ENCODE data around the gene ZCCHC13. TPM values are rescaled to one million over a fixed set of nuclear protein-coding genes. Genes with fewer than 3 reads are reported as not detected.

ZCCHC13 gene
- total RNA-seq, 6 donors from 2014 or later = not detected

DNA sequence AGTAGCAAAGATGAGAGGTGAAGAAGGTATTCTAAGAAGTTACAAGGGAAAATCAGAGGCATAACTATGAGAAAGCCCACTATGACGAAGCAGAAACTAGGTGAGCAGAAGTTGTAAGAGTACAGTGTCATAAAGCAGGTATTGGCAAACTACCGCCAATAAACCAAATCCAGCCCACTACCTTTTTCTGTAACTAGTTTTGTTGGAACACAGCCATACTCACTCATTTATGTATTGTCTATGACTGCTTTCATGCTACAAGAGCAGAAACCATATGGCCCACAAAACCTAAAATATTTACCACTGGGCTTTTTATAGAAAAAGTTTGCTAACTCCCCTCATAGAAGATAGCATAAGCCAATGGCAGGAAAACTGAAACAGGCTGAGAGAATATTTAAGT, 31.8 kb upstream of the ZCCHC13 start:
- H3K27ac ChIP-seq = no peak overlapping the region
- H3K4me1 ChIP-seq = no peaks in the 10 kb centered on the region
- DNase-seq (no peak), ATAC-seq (ENCODE audit: low FRiP score in 2 of 2) (no peak)
- H3K4me3 ChIP-seq = no peak overlapping the region
- H3K27me3 ChIP-seq = no peaks in the 10 kb centered on the region
- no peaks in the 10 kb centered on the region for H3K9me3 ChIP-seq
- TF ChIP-seq POLR2AphosphoS5 (IDR thresholded peaks at IDR 0.05) (no peak), EP300 (IDR thresholded peaks at IDR 0.05) (no peak), POLR2A (IDR thresholded peaks at IDR 0.05) (no peak)
- TF ChIP-seq, protein P1, sequence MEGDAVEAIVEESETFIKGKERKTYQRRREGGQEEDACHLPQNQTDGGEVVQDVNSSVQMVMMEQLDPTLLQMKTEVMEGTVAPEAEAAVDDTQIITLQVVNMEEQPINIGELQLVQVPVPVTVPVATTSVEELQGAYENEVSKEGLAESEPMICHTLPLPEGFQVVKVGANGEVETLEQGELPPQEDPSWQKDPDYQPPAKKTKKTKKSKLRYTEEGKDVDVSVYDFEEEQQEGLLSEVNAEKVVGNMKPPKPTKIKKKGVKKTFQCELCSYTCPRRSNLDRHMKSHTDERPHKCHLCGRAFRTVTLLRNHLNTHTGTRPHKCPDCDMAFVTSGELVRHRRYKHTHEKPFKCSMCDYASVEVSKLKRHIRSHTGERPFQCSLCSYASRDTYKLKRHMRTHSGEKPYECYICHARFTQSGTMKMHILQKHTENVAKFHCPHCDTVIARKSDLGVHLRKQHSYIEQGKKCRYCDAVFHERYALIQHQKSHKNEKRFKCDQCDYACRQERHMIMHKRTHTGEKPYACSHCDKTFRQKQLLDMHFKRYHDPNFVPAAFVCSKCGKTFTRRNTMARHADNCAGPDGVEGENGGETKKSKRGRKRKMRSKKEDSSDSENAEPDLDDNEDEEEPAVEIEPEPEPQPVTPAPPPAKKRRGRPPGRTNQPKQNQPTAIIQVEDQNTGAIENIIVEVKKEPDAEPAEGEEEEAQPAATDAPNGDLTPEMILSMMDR (IDR thresholded peaks at IDR 0.05) = no peak
- peaks cover 0 to 39% (median 10%) of the 10 kb centered on the region in 4 donors for H3K36me3 ChIP-seq
- WGBS, 2 donors = 70 to 76% methylated on average over 2 of the region's 2 CpGs

DNA sequence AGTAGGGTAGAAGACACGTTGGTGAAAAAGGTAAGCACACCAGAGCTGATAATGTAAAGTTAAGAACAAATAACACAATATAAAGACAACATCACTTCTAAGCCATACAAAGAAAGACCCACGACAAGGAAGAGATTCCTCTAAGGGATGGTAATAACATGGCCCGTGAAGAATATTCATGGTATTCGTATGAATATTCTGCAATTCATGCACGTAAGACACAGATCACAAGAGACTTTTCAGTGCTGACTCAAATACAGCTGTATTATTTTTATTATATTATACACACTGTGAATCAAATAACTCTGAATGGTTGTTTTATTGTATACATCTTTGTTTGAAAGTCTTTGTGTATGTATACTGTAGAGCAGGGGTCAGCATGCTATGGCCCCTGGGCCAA, 29.5 kb upstream of the ZCCHC13 start:
- 74 to 91% methylated on average over 5 of the region's 5 CpGs for WGBS, 2 donors
- DNase-seq = no peak
- H3K36me3 ChIP-seq = peaks cover 0 to 56% (median 15%) of the 10 kb centered on the region in 4 donors
- no peaks in the 10 kb centered on the region for H3K4me1 ChIP-seq
- no peak overlapping the region for H3K4me3 ChIP-seq
- TF ChIP-seq EP300 (IDR thresholded peaks at IDR 0.05) (no peak), POLR2AphosphoS5 (IDR thresholded peaks at IDR 0.05) (no peak), POLR2A (IDR thresholded peaks at IDR 0.05) (no peak)
- TF ChIP-seq, protein P1 (IDR thresholded peaks at IDR 0.05) = no peak
- H3K27ac ChIP-seq = no peak overlapping the region
- no peak for ATAC-seq (ENCODE audit: low FRiP score in 2 of 2)
- H3K27me3 ChIP-seq = no peaks in the 10 kb centered on the region
- no peaks in the 10 kb centered on the region for H3K9me3 ChIP-seq

DNA sequence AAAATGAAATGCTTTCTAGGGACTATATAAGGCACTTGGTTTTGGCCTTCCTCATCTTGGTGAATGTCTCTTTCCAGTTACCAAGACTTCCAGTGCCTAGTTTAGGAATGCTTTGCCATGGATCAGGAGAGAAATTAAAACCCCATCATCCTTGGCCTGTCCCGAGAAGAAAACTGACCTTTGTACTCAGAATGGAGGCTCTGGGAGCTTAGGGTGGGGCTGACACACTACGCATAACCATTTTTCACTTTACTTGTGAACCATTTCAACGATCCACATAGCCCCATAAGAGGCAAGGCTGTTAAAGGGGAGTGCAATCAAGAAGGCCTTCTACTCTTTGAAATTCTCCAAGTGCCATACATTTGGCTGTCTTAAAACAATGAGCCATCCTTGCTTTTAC, 26.7 kb upstream of the ZCCHC13 start:
- ATAC-seq (ENCODE audit: low FRiP score in 2 of 2) (no peak), DNase-seq (no peak)
- peaks cover 0 to 72% (median 24%) of the 10 kb centered on the region in 4 donors for H3K36me3 ChIP-seq
- no peak overlapping the region for H3K4me3 ChIP-seq
- H3K27ac ChIP-seq = no peak overlapping the region
- no peak for TF ChIP-seq POLR2AphosphoS5 (IDR thresholded peaks at IDR 0.05)
- TF ChIP-seq POLR2A (IDR thresholded peaks at IDR 0.05) = no peak
- no peak for TF ChIP-seq EP300 (IDR thresholded peaks at IDR 0.05)
- no peaks in the 10 kb centered on the region for H3K27me3 ChIP-seq
- 80 to 89% methylated on average over 1 to 3 of the region's 3 CpGs for WGBS, 2 donors
- H3K4me1 ChIP-seq = no peaks in the 10 kb centered on the region
- H3K9me3 ChIP-seq = no peaks in the 10 kb centered on the region

DNA sequence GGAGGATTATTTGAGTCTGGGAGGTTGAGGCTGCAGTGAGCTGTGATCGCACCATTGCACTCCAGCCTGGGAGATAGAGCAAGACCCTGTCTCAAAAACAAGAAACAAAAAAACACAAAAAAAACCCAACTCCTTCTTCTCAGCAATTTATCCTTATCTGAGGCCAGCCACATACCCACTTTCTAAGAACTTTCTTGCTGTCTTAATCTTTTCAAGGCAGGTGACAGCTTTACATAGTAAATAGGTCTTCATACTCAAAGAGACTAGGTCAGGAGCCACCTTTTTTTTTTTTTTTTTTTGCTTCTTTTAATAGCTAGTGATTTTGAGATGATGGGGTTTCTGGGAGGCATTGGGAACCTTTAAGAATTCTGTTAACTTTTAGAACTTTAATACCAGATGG, 26.1 kb upstream of the ZCCHC13 start:
- ATAC-seq (ENCODE audit: low FRiP score in 2 of 2) (no peak), DNase-seq (no peak)
- H3K27me3 ChIP-seq = no peaks in the 10 kb centered on the region
- peaks cover 0 to 72% (median 24%) of the 10 kb centered on the region in 4 donors for H3K36me3 ChIP-seq
- no peak for TF ChIP-seq POLR2A (IDR thresholded peaks at IDR 0.05)
- TF ChIP-seq, protein P1 (IDR thresholded peaks at IDR 0.05) = no peak
- no peak for TF ChIP-seq POLR2AphosphoS5 (IDR thresholded peaks at IDR 0.05)
- TF ChIP-seq EP300 (IDR thresholded peaks at IDR 0.05) = no peak
- no peak overlapping the region for H3K4me3 ChIP-seq
- H3K27ac ChIP-seq = no peak overlapping the region
- H3K4me1 ChIP-seq = no peaks in the 10 kb centered on the region
- no peaks in the 10 kb centered on the region for H3K9me3 ChIP-seq
- WGBS, 2 donors = 97 to 100% methylated on average over 1 of the region's 1 CpG

DNA sequence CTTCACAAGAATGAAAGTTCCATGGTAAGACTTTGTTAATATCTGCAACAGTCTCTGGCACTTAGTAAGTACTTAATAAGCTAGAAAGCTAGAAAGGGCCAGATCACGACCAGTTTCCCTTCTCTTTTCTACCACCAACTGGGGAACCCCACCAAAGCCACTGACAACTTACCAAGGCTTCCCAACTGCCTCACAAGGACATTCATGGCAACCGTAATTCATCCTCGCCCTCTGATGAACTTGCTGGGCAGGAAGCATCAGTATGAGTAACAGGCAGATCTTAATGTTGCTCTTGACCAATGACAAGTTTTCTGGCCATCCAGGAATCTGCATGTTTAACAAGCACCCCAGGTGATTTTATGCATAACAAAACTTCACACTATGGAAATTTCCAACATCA, 23.2 kb upstream of the ZCCHC13 start:
- H3K4me1 ChIP-seq = peaks cover 0 to 6% (median 2%) of the 10 kb centered on the region in 4 donors
- no peak for TF ChIP-seq POLR2A (IDR thresholded peaks at IDR 0.05)
- TF ChIP-seq, protein P1 (IDR thresholded peaks at IDR 0.05) = no peak
- TF ChIP-seq POLR2AphosphoS5 (IDR thresholded peaks at IDR 0.05) = no peak
- no peak for TF ChIP-seq EP300 (IDR thresholded peaks at IDR 0.05)
- no peak overlapping the region for H3K4me3 ChIP-seq
- no peak overlapping the region for H3K27ac ChIP-seq
- H3K27me3 ChIP-seq = no peaks in the 10 kb centered on the region
- no peaks in the 10 kb centered on the region for H3K9me3 ChIP-seq
- H3K36me3 ChIP-seq = peaks cover 0 to 59% (median 19%) of the 10 kb centered on the region in 4 donors
- ATAC-seq (ENCODE audit: low FRiP score in 2 of 2) = no peak
- 73 to 74% methylated on average over 1 to 3 of the region's 3 CpGs for WGBS, 2 donors
- no peak for DNase-seq

Data from upper lobe of left lung (tissue), 6 donors.